Stimulated activated naive CD8-positive, alpha-beta T cell treated with anti-CD3 and anti-CD28 coated beads, Interleukin-15, Interleukin-2, amounts not matched to agents 100 ng/mL and 50 ng/mL, for 24 hours (primary cell): ENCODE measurements around the gene PTPRT.

ENCODE experiments used
- H3K27ac Mint-ChIP-seq: one replicate; pipeline ENCODE4 v1.8.0; 2021; ENCODE audit warnings: mild to moderate bottlenecking, mixed read lengths
- H3K27me3 Mint-ChIP-seq: one replicate; pipeline ENCODE4 v1.8.0; 2021; ENCODE audit warnings: mixed read lengths
- H3K36me3 Mint-ChIP-seq: one replicate; pipeline ENCODE4 v1.8.0; 2021; ENCODE audit warnings: low read depth, mixed read lengths
- H3K4me1 Mint-ChIP-seq: one replicate; pipeline ENCODE4 v1.8.0; 2021; ENCODE audit warnings: low read depth, mixed read lengths
- H3K4me3 Mint-ChIP-seq: one replicate; pipeline ENCODE4 v1.8.0; 2021; ENCODE audit warnings: mild to moderate bottlenecking, mixed read lengths
- H3K9me3 Mint-ChIP-seq: one replicate; pipeline ENCODE4 v1.8.0; 2021; ENCODE audit warnings: mixed read lengths

PTPRT gene

DNA sequence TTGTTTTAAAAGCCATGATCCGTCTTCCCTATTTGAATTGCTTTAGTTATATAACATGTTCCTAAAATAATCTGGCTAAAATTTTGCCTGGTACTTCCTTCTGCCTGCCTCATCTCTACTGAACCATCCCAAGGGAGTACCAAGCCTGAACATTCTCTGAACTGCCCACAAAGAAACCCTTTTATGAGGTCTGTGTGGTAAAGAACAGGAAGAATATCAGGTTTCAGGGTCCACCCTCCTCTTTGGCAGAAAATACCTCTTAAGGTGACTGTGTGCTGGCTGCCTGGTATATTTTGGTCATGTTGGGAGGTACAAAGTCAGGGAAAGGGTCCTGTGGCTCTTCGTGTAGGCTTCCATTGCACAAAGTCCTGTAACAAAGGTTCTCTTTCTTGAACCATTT, 997.4 kb downstream of the PTPRT start:
- H3K9me3 Mint-ChIP-seq: no peaks in the 10 kb centered on the region
- H3K36me3 Mint-ChIP-seq: no peaks in the 10 kb centered on the region
- no peak overlapping the region for H3K27ac Mint-ChIP-seq
- no peak overlapping the region for H3K4me3 Mint-ChIP-seq
- no peaks in the 10 kb centered on the region for H3K27me3 Mint-ChIP-seq
- no peaks in the 10 kb centered on the region for H3K4me1 Mint-ChIP-seq

DNA sequence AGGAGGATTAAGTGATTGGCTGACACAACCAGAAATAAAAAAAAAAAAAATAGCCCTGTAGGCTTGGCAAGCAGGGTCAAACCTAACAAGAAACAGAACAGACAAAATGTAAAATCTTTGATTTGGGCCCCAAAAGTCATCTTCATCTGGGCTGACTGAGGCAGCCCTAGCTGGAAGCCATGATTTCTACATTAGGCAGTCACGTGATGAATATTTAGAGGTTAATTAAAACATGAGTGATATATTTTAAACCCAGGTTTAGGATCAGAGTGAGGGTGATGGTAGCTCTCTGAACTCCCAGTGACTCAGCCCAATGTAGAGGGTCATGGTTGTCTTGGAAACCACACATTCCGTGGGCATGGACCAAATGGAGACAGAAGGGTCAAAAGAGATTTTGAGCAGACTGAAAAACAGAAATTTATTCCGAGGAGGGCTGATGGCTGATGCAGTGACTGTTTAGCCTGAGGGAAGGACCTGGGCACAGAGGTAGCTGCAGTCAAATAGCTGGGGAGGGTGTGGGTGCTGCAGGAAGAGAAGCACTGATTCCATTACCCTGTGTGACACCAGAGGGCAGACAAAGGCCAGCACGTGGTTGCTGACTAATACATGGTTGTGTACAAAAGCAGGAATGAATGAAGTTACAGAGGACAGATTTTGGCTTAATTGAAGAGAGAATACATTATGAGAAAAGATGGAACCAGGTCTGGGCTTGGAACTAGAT, 998.4 kb downstream of the PTPRT start:
- Mint-ChIP-seq H3K36me3 (no peaks in the 10 kb centered on the region), H3K9me3 (peaks cover 9% of the 10 kb centered on the region), H3K27ac (no peak overlapping the region), H3K27me3 (no peaks in the 10 kb centered on the region), H3K4me3 (no peak overlapping the region), H3K4me1 (no peaks in the 10 kb centered on the region)

DNA sequence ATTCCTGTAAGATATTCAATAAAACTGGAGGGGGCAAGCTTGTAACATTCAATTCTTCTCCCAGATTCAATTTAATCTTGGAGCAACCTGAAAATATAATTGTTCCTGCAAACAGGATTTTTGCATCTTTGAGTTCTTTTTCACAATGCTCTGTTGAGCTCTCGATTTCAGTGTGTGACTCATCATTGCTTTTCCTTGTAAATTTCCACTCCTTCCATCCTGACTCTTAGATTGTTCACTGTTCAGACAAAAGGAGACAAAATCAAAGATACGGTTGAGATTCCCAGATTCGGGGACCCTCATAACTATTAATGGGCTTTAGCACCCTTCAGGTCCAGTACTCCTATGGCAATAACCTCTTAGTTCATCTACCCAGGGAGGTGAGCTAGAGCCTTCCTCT, 999.6 kb downstream of the PTPRT start:
- Mint-ChIP-seq H3K4me1 (no peaks in the 10 kb centered on the region), H3K9me3 (peaks cover 12% of the 10 kb centered on the region), H3K36me3 (no peaks in the 10 kb centered on the region), H3K27ac (no peak overlapping the region), H3K4me3 (no peak overlapping the region), H3K27me3 (no peaks in the 10 kb centered on the region)

DNA sequence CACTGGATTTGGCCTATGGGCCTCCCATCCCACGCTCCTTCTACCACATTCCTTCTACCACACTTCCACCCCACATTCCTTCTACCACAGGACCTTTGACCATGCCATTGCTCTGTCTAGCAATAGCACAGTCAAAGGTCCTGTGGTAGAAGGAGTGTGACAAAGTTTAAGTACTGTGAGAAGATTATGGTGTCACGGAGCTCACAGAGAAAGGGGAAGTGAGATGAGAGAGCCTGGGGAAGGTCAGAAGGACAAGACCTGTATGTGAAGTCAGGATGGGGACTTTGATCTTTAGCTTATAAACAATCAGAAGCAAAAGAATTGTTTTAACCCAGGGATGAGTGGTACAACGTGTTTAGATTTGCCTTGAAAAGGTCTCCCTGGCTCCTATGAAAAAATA, 1003.4 kb downstream of the PTPRT start:
- Mint-ChIP-seq H3K27me3 (no peaks in the 10 kb centered on the region), H3K27ac (no peak overlapping the region), H3K9me3 (peaks cover 21% of the 10 kb centered on the region), H3K4me1 (no peaks in the 10 kb centered on the region), H3K4me3 (no peak overlapping the region), H3K36me3 (no peaks in the 10 kb centered on the region)

DNA sequence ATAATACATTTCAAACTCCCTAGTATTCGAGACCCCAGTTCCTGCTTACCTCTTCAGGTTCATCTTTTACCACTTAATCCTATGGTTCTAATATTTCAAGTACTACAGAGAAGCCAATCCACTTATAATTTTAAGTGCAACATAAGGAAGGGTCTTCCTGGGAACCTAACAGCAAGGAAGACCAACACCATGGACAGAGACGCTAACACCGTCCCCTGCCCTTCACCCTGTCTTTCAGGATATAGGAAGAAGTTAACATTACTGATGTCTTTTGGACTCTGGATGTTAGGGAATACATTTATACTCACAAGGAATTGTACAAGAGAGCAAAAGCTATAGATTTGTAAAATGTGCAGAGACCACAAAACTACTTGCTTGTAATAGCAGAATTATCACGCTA, 1006.6 kb downstream of the PTPRT start:
- no peaks in the 10 kb centered on the region for H3K4me1 Mint-ChIP-seq
- no peaks in the 10 kb centered on the region for H3K36me3 Mint-ChIP-seq
- no peaks in the 10 kb centered on the region for H3K27me3 Mint-ChIP-seq
- no peak overlapping the region for H3K4me3 Mint-ChIP-seq
- H3K27ac Mint-ChIP-seq: no peak overlapping the region
- H3K9me3 Mint-ChIP-seq: peaks cover 29% of the 10 kb centered on the region

DNA sequence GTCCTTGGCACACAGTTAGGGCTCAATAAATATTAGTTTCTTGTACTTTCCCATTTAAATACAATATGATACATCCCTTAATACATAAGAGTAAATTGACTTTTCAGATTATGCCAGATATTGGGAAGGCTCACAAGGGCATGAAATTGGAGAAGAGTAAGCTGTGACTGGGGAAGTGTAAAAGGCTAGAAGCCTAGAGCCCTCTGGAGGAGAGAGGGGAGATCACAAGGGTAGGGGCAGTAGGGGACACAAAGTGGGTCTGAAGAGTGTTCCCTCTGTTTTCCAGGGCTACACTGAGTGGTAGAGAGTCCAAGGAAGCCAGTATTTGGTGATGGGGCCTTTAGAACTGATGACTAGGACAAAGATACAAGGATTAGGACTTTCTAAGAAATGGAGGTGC, 1008.6 kb downstream of the PTPRT start:
- H3K4me3 Mint-ChIP-seq: no peak overlapping the region
- peaks cover 20% of the 10 kb centered on the region for H3K9me3 Mint-ChIP-seq
- no peaks in the 10 kb centered on the region for H3K4me1 Mint-ChIP-seq
- H3K27me3 Mint-ChIP-seq: peaks cover 3% of the 10 kb centered on the region
- no peaks in the 10 kb centered on the region for H3K36me3 Mint-ChIP-seq
- no peak overlapping the region for H3K27ac Mint-ChIP-seq

DNA sequence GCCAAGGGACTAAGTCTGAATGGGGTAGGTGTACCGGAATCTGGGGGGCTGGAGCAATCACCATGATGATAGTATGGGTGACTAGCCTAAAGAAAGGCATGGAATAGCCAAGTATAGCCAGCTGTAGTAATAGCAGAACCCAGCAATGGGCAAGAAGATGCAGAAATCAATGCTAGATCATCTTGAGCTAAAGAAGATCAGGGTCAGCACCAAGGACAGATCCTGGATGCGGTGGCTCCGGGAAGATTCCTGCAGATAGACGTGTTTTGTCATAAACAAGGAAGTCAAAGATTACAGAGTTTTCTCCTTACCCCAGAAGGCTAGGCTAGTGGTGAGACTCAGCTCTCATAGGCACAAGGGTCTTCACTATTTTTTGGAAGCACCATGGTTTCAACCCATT, 1009.9 kb downstream of the PTPRT start:
- Mint-ChIP-seq H3K4me3 (no peak overlapping the region), H3K27me3 (peaks cover 3% of the 10 kb centered on the region), H3K27ac (no peak overlapping the region), H3K36me3 (no peaks in the 10 kb centered on the region), H3K9me3 (peaks cover 17% of the 10 kb centered on the region), H3K4me1 (no peaks in the 10 kb centered on the region)

DNA sequence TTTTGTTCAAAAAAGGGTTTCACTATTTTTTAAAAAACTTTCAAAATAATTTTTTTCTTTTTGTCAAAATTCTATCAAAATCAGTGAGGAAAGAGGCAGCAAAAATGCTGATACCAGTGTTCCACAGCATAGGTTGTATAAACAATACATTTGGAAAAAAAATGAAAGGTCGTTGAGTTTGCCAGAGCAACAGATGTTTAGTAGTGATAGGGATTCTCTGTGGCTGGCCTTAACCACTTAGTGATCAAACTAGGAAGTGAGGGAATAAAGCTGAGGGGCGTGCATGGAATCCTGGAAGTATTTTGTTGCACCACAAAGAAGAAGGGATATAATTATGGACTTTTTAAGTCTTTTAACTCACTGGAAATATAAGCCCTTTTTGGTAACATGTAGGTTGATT, 1016.3 kb downstream of the PTPRT start:
- Mint-ChIP-seq H3K4me3 (no peak overlapping the region), H3K27me3 (peaks cover 3% of the 10 kb centered on the region), H3K36me3 (no peaks in the 10 kb centered on the region), H3K27ac (no peak overlapping the region), H3K4me1 (no peaks in the 10 kb centered on the region), H3K9me3 (no peaks in the 10 kb centered on the region)

DNA sequence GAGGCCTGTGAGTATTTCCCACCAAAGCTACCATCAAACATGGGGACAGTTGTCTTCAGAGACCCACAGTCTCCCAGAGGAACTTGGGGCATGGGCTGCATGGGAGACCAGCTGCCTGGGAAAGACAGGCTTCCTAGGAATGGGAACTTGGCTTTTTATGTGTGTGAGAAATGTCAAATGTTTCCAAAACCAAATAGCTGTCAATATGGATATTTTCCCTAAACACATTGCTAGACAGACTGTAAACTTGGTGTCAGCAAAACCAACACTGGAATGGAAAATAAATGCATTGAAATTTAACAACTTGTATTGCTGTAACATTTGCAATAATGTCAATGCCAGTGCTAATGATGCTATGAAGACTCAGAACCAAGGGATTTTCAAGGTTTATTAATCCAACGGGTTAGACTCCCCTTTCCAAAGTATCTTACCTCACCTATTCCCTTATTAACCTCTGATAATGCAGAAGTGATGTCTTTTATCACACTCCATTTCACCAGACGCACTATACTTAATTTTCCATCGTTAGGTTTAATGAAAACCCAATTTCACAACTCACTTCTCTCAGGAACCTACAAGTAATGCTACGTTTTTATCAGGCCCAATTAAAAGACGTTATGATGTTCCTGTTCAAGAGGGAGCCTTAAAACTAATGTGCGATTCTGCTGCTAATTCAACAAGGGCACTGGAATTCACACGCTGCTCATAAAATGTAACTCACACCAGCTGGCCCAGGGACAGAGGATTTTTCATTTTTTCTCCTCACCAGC, 1025.4 kb downstream of the PTPRT start:
- Mint-ChIP-seq H3K27ac (no peak overlapping the region), H3K27me3 (no peaks in the 10 kb centered on the region), H3K4me3 (no peak overlapping the region), H3K9me3 (peaks cover 10% of the 10 kb centered on the region), H3K36me3 (no peaks in the 10 kb centered on the region), H3K4me1 (no peaks in the 10 kb centered on the region)

DNA sequence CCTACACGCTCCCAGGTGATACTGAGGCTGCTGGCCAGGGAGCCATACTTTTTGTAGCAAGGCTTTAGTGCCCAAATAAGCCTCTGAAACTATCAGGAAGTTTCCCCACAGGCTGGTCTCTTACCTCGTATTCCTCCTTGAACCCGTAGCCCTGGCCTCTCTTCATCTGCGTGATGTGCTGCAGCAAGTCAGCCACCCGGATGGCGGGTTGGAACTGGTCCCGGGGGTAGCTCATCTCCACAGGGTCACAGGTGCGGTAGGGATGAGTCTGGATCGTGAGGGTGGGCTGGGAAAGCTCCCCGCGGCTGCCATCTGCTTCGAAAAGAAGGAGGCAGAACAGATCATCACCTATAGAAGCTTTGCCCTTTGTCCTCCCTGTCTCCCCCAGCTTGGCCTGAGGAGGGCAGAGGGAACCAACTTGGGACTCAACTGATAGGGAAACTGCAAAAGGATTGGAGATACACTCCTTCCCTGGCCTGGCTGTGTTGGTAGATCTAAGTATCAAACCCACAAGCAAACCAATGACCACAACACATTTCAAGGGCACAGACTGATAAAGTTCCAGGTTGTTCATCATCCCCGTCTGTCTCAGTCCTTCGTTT, 1028.4 kb downstream of the PTPRT start:
- peaks cover 5% of the 10 kb centered on the region for H3K9me3 Mint-ChIP-seq
- no peaks in the 10 kb centered on the region for H3K27me3 Mint-ChIP-seq
- H3K36me3 Mint-ChIP-seq: no peaks in the 10 kb centered on the region
- no peak overlapping the region for H3K4me3 Mint-ChIP-seq
- H3K4me1 Mint-ChIP-seq: no peaks in the 10 kb centered on the region
- no peak overlapping the region for H3K27ac Mint-ChIP-seq

DNA sequence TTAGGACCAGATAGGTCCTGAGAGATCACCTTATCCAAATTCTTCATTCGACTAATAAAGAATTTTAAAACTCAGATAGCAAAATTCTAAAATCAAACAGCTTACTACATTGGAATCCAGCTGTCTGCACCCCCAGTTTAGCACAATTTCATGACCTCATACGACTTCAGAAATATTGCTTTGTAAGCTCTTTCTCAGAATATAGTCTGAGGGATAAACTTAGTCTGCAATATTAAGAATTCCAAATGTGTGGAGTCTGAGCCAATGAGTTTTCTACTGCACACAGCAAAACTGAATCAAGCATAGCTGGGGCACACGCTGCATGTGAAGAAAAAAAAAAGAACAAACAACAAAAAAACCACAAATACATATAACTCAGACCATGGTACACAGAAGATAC, 1029.9 kb downstream of the PTPRT start:
- H3K4me1 Mint-ChIP-seq: no peaks in the 10 kb centered on the region
- H3K9me3 Mint-ChIP-seq: peaks cover 11% of the 10 kb centered on the region
- no peaks in the 10 kb centered on the region for H3K36me3 Mint-ChIP-seq
- H3K27ac Mint-ChIP-seq: no peak overlapping the region
- H3K4me3 Mint-ChIP-seq: no peak overlapping the region
- no peaks in the 10 kb centered on the region for H3K27me3 Mint-ChIP-seq

DNA sequence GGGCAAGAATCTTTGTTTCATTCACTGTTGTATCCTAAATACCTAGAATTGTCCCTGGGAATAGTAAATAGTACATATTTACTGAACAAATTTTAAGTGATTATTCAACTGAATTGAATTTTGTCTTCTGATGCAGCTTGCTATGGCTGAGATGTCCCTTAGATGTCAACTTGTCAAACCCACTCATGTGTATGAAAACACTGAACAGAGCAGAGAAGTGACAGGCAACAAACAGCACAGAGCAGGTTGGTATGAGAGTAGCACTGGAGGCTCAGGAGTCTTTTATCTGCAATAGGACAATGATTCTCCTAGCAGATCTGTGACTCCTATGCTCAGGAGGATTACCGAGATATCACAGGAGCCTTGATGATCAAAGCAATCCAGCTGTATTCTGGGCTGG, 1031.4 kb downstream of the PTPRT start:
- Mint-ChIP-seq H3K4me1 (no peaks in the 10 kb centered on the region), H3K27ac (no peak overlapping the region), H3K9me3 (peaks cover 11% of the 10 kb centered on the region), H3K36me3 (no peaks in the 10 kb centered on the region), H3K27me3 (no peaks in the 10 kb centered on the region), H3K4me3 (no peak overlapping the region)

DNA sequence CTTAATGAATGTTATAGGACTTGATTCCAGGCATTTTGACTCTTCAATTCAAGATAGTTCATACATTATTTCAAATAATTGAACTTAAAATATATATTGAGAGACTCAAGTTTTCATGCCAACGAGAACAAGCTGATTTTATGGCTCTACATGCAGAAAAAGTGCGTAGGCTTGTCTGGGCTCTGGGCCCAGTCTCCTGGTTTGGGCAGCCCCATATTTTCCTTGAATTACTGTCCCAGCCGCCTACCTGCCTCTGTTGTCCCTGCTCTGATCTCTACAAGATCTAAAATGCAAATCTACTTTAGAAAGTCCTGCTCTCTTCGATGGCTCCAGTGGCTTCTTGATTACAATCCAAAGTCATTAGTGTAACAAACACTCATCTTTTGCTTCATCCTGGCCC, 1034.1 kb downstream of the PTPRT start:
- H3K4me1 Mint-ChIP-seq: no peaks in the 10 kb centered on the region
- no peaks in the 10 kb centered on the region for H3K27me3 Mint-ChIP-seq
- peaks cover 16% of the 10 kb centered on the region for H3K9me3 Mint-ChIP-seq
- H3K4me3 Mint-ChIP-seq: no peak overlapping the region
- H3K27ac Mint-ChIP-seq: no peak overlapping the region
- H3K36me3 Mint-ChIP-seq: no peaks in the 10 kb centered on the region

DNA sequence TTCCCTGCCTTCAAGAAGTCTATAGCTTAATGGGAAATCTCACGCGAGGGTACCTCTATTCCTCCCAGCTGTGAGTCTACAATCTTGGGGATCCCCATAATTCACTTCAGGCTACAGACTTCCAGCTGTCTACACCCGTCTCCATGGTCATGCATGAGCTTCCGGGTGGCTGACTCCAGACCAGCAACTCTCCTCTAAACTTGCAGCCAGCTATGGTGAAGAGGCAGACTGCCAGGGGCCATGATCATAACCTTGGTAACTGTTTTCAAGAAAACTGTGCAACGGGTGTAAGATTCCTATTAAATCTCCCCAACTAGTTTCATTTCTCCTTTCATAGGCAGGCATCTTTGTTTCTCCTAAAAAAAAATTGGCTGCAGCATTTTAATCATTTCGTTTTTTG, 1037.1 kb downstream of the PTPRT start:
- Mint-ChIP-seq H3K4me3 (no peak overlapping the region), H3K27me3 (no peaks in the 10 kb centered on the region), H3K4me1 (no peaks in the 10 kb centered on the region), H3K27ac (no peak overlapping the region), H3K9me3 (peaks cover 15% of the 10 kb centered on the region), H3K36me3 (no peaks in the 10 kb centered on the region)

DNA sequence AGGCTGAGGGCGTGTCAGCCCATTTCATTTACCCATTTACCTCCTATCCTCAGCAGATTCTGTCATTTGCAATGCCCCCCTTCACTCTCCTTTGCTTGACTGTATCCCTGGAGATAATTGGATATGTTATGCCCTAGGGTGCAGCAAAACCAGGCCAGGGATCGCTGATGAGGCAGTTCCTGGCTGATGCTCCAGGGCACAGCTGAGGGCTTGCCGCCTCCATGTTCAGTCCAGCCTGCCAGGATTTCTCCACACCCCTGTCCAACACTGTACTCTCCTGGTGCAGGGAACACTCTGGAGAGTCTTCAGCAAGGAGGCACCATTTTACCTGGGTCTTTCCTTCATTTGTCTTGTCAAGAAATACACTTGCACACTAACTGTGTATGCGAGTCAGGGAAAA, 1039.5 kb downstream of the PTPRT start:
- Mint-ChIP-seq H3K4me3 (no peak overlapping the region), H3K9me3 (peaks cover 8% of the 10 kb centered on the region), H3K27ac (no peak overlapping the region), H3K27me3 (no peaks in the 10 kb centered on the region), H3K4me1 (no peaks in the 10 kb centered on the region), H3K36me3 (no peaks in the 10 kb centered on the region)
